Activated gamma-delta T cell treated with Interleukin-2 at 50 U/mL for 16 hours (primary cell): Measurements from ENCODE around the gene SETBP1.

Source experiments
- DNase-seq: peaks from one replicate; pipeline ENCODE4 v3.0.0-alpha.2; 2020

Gene SETBP1

DNA sequence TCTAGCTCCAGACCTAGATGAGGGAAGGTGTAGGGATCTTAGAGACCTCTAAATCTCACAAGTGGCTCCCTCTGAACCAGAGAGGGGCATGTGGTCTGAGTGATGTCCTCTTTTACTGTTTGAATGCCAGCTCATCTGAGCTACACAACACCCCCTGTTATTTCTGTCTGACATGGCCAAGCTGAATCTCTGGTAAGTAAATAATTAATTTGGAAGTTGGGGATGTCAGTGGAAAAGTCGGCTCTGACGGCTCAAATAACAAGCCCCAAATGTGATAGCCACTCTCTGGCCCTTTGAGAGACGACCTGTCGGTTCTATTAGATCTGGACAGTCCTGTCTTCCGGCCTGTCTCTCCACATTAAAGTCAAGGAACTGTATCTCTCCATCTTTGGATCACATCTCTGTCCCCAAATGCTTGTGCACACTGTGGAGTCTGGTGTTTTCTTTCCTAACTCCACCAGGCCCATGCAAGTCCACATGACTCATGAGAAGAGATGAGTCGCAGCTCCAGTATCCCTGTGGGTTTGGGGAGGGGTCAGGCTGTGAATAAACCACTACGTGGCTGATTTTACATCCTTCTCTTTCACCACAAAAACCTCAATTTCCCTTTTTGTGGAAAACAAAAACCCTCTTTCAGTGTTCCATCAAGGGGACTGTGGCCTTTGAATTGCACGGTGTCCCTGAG is 52.5 kb downstream of the SETBP1 start:
- DNase-seq: no peak

DNA sequence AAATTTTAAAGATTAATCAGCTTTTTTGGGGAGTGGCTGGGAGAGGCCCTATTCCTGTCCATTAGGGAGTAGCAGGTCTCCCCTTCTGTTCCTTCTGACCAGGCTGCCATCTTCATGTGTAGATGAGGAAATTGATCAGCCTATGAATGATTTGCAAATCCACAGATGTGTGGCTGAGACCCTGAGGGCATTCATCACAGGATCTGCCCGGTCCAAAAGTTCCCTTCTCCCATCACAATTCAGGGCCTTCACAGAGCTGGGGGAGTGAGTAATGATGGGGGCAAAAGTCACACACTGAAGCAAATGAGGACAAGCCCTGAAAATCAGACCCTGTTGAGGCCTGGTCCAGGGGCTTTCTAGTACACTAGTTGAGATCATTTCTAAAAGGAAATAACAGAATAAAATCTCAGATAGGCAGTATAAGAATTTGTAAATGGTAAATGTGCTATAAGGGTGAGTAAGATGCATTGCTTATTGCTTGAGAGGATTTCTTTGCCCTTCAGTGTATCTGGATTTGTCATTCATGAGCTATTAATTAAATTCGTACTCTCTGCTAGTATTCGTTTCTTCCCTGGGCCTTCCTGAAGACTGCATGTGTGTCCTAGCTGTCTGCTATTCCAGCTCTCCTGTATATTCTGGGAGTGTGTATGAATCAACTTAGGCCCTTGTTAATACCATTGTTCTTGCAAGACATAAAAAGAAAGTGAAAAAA is 53.2 kb downstream of the SETBP1 start:
- DNase-seq: no peak

DNA sequence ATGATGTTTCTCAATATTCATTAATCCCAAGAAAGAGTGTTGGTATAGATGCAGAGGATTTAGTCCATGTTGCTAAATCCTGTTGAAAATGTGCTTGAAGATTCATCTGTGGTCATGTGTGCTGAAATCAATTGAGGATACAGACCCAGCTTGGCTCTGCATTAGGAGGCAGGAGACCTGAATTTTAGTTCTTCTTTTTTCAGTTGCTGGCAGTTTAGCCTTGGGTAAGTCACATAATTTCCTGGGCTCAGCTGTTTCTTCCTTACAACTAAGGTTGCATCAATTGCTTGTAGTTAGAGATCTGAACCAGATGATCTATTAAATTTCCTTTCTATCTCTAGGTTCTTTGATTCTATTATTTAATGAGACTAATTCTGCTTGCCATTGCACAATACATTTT is 54.4 kb downstream of the SETBP1 start:
- DNase-seq: no peak

DNA sequence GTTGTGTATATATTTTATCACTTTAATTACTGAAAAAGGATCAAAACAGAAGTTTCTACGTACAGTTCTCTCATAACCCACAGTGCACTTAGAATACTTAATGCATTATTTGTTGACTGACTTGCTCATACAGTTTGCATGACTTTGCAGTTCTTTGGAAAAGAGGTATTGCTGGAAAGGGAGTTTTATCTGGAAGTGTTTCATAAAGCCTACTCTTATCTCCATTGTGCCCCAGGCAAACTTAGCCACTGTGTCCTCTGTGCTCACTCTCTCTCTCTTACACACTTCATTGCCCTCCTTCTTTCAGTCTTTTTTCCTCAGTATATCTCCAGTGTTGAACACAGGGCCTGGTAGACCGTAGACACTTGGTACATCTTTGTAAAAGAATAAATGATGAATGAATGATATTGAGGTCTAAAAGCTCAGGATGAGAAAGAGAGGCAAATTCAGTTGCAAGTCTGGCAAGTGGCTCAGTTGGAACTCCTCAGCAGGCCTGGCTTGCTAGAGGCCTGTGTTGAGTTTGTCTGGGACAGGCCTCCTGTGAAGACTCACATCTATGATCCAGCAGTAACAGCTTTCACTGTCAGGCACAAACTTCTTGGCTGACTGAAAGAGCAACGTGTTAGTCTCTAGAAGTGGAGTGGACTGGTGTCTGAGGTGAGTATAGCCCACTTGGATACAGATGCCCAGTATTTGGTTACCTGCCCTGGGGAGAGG is 56.1 kb downstream of the SETBP1 start:
- no peak for DNase-seq

DNA sequence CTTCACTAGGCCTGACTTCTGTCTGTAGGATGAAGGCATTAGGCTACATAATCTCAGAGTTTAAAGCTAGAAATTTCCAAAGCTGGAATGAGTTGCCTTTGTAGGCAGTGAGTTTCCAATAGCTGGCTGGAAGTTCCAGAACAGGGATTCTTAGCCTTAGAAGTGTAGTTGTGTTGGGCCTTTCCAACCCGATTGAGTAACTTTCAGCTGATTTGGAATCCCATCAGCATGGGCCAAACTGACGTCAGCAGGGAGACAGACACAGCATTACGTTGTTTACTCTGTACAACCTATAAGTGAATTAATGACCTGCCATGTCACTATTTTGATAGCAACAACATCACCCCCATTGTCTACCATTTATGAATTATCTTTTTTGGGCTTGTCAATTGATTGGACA is 56.9 kb downstream of the SETBP1 start:
- DNase-seq: no peak

DNA sequence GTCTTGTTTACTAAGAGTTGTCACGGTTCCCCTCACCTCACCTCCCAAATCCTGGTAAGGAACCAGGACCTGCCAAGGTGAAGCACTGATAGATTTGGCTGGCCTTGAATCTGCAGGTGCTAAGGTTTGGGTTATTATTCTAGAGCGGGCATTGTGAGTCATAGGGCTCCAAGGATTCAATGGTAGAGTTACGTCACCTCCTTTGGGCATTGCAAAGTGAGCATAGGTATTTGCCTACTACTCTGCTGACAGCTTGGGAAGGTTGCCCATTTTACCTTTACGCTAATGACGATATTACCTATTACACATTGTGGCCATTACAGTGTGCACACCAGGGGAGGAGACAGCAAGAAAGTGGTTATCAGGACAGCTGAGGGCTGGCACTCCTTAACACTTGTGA is 59.3 kb downstream of the SETBP1 start:
- DNase-seq: no peak

DNA sequence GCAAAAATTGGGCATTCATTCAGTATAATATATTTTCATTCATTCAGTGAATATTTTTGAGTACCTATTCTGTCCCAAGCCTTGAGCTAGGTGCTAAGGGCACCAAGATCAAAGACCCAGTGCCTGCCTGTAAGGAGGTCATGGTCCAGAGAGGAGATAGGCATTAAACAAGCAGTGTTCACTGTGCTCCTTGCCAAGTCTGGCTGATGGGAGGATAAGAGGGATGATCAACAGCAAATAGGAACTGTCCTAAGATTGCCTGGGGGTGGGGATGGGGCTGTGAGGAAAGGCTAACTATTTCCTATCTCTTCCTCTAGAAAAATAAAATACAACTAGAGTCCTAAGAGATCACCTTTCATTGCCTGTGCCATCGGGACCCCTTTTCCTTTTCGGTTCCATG is 60.4 kb downstream of the SETBP1 start:
- DNase-seq: no peak

DNA sequence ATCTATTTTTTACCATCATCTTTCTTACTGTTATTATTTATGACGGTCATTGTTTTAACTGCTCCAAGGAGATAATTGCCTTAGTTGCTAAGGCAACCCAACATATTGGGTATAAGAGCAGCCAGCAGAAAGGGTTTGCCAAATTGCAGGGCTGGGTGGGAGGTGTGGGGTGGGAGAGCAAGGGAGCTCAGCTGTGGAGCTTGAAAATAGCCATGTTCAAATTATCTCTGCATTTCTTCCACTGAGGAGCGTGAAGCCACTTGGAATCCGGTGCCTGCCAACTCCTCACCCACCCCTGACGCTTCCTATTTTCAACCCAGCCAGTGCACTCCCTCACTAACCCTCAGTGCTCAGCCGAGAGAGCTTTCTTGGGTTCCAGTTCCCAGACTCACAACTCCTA is 60.8 kb downstream of the SETBP1 start:
- DNase-seq: no peak

DNA sequence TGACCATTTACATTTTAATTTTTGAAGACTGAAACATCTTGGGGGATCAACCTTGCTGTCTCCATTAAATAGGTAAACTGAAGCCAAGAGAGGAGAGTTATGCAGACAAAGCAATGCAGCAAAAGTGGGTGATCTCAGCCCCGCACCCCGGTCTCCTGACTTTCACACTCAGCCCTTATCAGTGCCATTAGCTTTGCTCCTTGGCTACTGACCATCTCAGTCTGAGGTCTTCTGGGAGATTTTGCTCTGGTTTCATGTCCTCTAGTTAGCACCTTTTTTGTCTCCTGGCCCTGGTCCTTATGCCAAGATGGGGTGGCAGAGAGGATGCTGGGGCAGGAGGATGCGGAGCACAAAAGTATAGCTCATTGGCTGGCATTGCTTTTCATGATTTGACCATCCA is 61.4 kb downstream of the SETBP1 start:
- no peak for DNase-seq

DNA sequence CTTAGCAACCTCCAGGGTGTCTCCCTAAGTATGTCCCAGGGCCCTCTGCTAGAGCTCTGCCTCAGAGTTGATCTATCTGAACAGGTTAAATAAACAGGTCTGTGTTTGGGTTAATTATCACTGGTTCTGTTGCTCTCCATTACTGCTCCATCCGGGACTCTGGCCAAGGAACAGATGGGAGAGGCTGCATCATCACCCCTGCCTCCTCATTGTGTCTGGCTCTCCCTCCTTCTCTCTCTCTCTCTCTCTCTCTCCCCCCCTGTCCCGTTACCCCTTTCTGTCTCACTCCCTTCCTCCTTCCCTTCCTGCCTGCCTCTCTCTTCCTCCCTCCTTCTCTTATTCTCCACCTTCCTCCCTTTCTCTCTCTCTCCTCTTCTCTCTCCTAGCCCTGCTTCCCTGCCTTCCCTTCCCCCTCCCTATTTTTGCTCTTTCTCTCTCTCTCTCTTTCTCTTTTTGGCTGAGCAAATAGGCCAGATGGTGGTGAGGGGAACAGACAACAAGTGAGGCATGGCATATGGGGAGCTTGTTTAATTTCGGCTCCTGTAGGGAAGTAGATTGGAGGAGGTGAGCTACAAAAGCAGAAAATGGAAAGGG is 62.1 kb downstream of the SETBP1 start:
- DNase-seq: no peak

DNA sequence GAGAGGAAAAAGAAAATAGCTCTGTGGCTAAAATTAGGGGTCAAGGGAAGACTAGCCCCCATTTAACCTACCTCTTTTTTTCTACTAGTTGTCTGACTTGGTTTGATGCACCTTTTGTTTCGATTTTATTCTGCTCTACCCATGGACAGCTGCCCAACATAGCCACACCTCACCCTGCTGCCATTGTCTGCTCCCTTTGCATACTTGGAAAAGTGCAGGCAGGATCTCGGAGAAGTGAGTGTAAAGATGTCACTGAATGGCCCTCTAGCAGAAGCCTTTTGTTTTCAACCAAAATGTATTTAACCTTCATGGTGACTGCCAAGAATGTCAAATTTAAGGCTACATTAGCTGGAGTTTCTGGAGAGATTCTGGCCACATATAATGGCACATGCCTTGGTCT is 62.9 kb downstream of the SETBP1 start:
- no peak for DNase-seq

DNA sequence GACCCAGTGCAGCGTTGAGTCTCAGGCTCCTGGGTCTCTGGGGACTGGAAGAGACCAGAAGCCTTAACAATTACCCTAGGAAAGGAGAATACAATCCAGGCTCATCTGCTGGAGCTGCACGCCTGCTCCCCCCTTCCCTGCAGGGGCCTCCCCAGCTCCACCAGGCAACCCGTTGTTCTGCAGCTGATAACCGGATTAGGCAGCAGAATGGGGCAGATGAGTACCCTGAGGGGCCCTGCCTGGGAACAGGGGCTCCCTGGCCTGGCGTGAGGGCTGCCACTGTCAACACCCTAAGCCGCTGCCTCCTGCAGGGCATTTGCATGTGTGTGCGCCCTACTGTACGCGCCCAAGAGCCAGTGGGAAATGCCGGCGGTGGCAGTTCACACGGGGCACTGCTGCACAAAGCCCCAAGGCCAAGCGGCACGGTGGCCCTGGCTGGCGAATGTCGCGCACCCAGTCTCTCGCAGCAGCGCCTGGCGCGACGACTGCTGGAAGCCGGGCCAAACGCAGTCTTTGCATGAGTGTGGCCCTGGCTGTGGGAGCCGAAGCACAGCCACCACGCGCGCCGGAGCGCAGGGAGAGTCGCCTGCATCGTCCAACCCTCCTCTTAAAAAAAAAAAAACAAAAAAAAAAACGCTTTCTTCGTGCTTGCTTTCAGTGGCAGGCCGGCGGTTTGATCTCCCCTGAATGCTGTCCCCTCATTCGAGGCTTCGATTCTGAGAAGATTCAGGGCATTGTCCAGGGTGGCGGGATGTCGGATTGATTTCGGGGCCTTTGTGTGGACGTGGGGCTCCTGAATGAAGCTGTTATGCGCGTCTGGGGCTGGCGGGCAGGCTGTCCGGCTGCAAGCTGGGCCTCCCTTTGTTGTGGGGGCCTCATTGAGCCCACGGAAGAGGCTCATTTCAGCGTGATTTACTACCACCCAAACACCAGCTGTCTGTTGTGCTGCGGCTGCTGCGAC is 63.8 kb downstream of the SETBP1 start:
- DNase-seq: no peak

DNA sequence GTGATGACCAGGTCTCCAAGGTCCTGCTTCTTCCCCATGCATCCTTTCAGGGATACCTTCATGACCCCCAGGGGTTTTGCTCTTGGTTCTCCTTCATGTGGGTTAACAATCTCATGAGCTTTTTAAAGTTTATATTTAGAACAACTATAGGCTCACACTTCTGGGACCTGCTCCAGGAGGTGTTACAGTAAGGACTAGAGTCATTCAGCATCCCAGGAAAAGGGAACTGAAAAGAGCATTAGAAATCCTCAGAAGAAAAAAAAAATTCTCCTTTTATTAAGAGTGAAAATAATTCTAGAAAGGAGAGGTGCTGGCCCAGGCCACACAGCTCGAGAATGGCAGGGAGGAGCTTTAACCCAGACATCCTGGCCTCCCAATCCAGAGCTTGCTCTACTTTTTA is 66.5 kb downstream of the SETBP1 start:
- DNase-seq: no peak

DNA sequence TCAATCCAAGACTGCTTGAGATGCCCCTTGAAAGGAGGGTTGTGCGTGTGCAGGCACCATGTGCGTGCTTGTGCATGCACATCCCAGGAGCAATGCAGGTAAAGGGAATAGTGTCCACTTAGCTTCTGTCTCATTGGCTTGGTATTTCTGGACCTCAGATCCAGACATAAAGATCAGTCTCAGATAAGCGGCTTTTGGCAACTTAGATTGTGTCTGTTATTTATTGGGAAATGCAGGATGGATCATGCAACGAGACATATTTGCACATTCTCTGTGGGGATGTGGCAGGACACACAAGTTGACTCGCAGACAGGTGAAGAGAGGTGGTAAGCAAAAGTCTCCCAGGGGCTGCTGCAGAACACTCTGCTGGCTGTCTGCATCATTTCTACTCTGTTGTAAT is 67.9 kb downstream of the SETBP1 start:
- DNase-seq: no peak

DNA sequence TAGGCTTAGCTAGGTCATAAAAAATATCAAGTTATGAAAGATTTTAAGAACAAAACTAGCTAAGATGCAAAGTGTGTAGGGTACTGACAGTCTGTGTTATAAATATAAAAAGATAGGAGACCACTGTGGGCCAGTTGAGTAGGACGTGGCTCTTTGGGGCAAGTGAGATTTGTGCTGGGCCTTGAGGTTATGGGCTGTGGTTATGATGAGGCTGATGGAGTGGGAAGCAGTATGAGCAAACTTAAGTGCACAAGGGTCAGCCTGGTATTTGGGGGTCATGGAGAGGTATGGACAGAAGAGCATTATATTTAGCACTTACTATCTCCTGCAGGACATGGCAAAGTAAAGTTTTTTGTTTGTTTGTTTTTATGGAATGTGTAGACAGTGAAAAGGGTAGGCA is 70.1 kb downstream of the SETBP1 start:
- DNase-seq: no peak

DNA sequence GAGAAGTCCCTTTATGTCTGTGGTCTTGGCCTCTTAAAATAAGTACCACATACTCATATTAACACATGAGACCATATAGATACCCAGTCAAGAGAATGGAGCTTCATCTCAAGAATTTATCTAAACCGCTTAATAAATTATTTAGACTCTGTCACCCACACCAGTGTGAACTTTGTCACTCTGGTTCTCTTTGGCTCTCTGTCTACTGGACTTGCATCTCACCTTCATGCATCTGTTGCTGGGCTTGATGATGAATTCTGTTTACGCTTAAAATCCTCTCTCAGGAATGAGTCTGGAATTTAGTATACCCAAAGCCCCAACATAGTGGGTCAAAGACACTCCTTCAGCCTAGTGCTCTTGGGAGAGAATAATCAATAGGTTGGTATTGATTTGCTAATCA is 73.9 kb downstream of the SETBP1 start:
- no peak for DNase-seq

DNA sequence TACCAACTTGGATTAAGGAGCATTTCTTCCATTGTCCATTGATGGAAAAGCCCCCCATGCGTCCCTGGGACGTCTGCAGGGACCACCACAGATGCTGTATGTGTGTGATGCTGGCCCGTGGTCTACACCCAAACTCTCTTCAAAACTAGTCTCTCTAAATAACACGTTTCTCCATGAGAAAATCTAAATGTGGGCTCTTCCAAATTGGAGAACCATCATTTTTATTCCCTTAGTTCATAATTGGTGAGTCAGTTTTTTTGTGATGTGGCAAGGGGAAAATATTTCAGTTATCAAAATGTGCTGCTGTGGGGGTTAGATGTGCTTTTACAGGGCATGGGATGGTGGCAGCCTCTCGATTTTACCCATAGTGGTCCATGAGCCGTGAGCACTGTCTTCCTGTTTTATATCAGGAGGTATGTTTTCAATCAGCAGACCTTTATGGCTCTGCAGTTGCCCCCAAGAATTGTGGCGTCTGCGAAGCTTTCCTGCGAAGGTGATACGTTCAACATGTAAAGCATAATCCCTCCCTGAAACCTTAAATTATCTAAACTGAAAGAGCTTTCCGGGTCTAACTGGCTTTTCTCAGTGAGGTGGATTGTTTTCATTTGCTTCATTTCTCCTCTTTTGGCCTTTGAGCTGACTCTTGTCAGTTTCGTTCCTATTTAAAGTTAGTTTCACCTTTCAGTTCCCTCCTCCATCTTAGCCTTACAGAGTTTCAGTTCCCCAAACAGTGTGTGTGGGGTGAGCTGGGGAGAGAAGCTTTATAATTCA is 78.4 kb downstream of the SETBP1 start:
- no peak for DNase-seq

DNA sequence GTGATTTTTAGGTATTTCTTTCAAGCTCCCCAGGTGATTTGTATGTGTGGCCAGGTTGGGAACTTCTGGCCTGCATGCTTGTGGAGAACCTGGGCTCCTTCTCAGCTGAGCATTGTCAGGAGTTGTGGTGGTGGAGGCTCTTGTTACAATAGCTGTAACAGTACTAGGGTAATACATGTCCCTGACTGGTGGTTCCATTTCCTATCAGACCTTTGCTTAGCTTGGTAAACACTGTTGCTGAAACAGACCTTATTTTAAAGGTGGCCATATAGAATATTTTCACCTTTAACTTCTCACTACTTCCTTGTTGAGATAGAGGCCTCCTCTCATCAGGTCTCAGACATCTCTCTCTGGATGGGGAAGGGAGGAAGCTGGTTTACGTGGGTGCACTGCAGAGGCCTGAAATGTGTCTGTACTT is 79.2 kb downstream of the SETBP1 start:
- no peak for DNase-seq

DNA sequence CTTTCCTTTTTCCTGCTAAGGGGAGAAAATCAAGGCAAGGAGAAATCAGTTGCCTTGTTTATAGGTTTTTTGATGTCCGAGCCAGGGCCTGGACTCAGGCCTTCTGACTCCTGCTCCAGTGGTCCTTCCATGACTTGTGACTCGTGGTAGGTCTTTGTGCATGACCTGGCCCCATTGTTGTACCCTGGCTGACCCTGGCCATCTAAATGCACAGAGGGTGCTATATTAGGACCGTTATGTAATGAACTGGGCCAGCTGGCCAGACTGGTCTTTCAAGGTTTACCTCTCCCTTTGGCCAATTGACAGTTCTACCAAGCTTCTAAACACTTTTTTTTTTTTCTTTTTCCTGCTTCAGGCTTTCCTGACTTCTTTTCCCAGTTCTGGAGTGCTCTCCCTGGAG is 81.1 kb downstream of the SETBP1 start:
- DNase-seq: no peak

DNA sequence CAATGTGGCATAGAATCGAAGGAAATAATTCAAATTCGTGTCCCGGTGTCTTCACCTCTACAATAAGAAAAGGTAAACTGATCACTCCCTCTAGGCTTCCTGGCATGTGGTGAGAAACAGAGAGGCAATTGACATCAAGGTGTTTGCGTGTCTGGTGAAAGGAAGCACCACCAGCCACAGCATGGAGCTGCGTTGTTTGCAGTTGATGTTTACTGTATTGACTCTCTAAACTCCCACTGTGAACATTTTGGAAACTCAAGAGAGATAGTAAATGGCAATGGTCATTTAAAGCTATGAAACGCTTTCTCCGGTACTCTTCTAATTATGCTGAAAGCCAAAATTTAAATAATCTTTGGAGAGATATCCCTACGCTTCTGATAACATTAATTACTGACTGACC is 82.6 kb downstream of the SETBP1 start:
- DNase-seq: no peak

DNA sequence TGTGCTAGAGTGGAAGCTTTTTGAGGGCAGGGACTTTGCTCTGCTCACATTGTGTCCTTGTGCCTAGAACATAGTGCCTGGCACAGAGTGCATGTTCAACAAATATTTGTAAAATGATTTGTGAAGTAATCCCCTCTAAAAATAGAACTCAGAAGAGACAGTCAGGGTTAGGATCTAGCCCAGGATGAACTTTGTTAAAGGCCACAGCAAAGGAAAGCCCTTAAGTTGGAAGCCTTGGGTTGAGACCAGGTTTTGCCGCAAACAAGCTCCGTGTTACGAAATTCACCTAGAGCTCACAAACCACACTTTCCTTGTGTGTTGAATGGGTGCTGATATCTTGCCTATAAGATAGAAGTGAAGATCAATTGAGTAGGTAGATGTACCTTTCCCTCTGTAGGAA is 84.2 kb downstream of the SETBP1 start:
- no peak for DNase-seq

DNA sequence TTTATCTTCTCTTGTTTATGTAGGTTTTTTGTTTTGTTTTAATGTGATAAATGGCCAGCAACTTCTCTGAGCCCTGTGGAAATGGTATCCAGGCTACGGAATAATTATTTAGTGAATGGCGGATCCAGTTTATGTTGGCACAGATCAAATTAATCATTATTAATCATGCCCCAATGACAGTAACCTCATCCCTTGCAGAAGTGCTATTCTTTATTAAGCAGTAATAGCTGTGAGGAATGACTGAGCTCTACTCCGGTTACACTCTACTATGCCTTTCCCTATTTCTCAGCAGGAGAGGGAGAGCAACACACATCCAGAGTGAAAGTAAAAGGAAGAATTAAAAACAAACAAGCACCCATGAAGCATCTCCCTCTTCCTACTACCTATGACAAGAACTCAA is 84.8 kb downstream of the SETBP1 start:
- no peak for DNase-seq
